Effector memory CD4-positive, alpha-beta T cell (primary cell): ENCODE measurements around the gene NXN.
"Not testable (repeated sequence)": the region's sequence is repeated elsewhere in the genome, so short reads cannot be mapped to it uniquely, and the experiment has no call there.

Source experiments
- DNase-seq, 3 donors: peaks; one replicate each; pipeline ENCODE4 v3.0.0-alpha.2; 2020
- H3K27ac ChIP-seq: 2 replicates; pipeline ENCODE4 v1.7.0; 2013; ENCODE audit warnings: mild to moderate bottlenecking, low read length, moderate library complexity; ENCODE audit not compliant: insufficient read depth, poor library complexity, severe bottlenecking
- H3K27me3 ChIP-seq: replicated peaks from 2 replicates; pipeline ENCODE4 v1.7.0; 2013; ENCODE audit warnings: mild to moderate bottlenecking, low read length; ENCODE audit not compliant: insufficient read depth, control insufficient read depth, poor library complexity, severe bottlenecking
- H3K36me3 ChIP-seq: 2 replicates; pipeline ENCODE4 v1.7.0; 2013; ENCODE audit warnings: mild to moderate bottlenecking, low read length, moderate library complexity; ENCODE audit not compliant: control insufficient read depth, insufficient read depth
- H3K4me1 ChIP-seq: 2 replicates; pipeline ENCODE4 v1.7.0; 2013; ENCODE audit warnings: low read length, mild to moderate bottlenecking; ENCODE audit not compliant: control insufficient read depth, insufficient read depth, poor library complexity, severe bottlenecking
- H3K4me3 ChIP-seq: 2 replicates; pipeline ENCODE4 v1.7.0; 2013; ENCODE audit warnings: low read length, low read depth, mild to moderate bottlenecking; ENCODE audit not compliant: insufficient read depth, poor library complexity, severe bottlenecking
- H3K9me3 ChIP-seq: 2 replicates; pipeline ENCODE4 v1.7.0; 2013; ENCODE audit warnings: mild to moderate bottlenecking, low read length, moderate library complexity; ENCODE audit not compliant: control insufficient read depth

Gene NXN

GRCh38 chr17:767076-767475 lies 212.5 kb downstream of the NXN start:
- Histone ChIP-seq H3K36me3 (peaks cover 43% of the 10 kb centered on the region), H3K27ac (no peak overlapping the region), H3K9me3 (no peaks in the 10 kb centered on the region), H3K27me3 (no peaks in the 10 kb centered on the region), H3K4me1 (no peaks in the 10 kb centered on the region), H3K4me3 (no peak overlapping the region)
- no peak for DNase-seq

GRCh38 chr17:760371-760770 lies 219.2 kb downstream of the NXN start:
- Histone ChIP-seq H3K4me1 (no peaks in the 10 kb centered on the region), H3K4me3 (no peak overlapping the region), H3K27me3 (no peaks in the 10 kb centered on the region), H3K27ac (no peak overlapping the region), H3K9me3 (no peaks in the 10 kb centered on the region), H3K36me3 (peaks cover 9% of the 10 kb centered on the region)
- no peak for DNase-seq

DNA sequence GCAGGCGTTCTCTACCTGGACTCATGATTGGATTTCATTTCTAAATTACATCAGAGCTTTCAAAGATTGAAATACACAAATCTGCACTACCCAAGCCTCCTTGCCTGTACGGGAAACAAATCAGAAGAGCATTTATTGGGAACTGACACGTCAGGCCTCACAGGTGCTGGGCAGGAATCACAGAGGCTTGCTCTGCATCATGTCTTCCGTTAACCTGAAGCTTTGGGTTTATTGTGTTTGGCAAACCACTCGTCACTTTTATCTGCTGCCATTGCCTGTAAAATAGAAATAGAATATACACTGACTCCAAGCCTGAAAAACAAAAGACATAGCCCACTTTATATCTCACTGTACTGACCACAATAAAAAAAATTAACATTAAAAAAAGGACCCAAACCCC lies 219.6 kb downstream of the NXN start:
- DNase-seq = no peak
- Histone ChIP-seq H3K27me3 (no peaks in the 10 kb centered on the region), H3K9me3 (no peaks in the 10 kb centered on the region), H3K4me1 (no peaks in the 10 kb centered on the region), H3K4me3 (no peak overlapping the region), H3K36me3 (peaks cover 5% of the 10 kb centered on the region), H3K27ac (no peak overlapping the region)

- H3K27me3 ChIP-seq, DNase-seq, H3K27ac ChIP-seq, H3K36me3 ChIP-seq, H3K9me3 ChIP-seq, H3K4me3 ChIP-seq, H3K4me1 ChIP-seq: not testable (repeated sequence)
These were observed 223.5 kb downstream of the NXN start for GRCh38 chr17:756010-756567.

GRCh38 chr17:755319-755961 lies 224.1 kb downstream of the NXN start:
- not testable (repeated sequence) for H3K36me3 ChIP-seq, H3K9me3 ChIP-seq, DNase-seq, H3K4me3 ChIP-seq, H3K27me3 ChIP-seq, H3K27ac ChIP-seq
- H3K4me1 ChIP-seq = peaks cover 15% of the 10 kb centered on the region

GRCh38 chr17:753418-753817 lies 226.2 kb downstream of the NXN start:
- Histone ChIP-seq H3K27me3 (no peaks in the 10 kb centered on the region), H3K4me3 (no peak overlapping the region), H3K36me3 (no peaks in the 10 kb centered on the region), H3K27ac (no peak overlapping the region), H3K4me1 (peaks cover 19% of the 10 kb centered on the region), H3K9me3 (no peaks in the 10 kb centered on the region)
- DNase-seq = no peak

GRCh38 chr17:752620-753219 lies 226.9 kb downstream of the NXN start:
- Histone ChIP-seq H3K9me3 (no peaks in the 10 kb centered on the region), H3K4me3 (peak overlapping the region; percentile 91), H3K27ac (peak overlapping the region; percentile 75), H3K4me1 (peaks cover 19% of the 10 kb centered on the region), H3K27me3 (no peaks in the 10 kb centered on the region), H3K36me3 (peaks cover under 1% of the 10 kb centered on the region)
- no peak for DNase-seq

- DNase-seq = peak; percentile 92 to 94 (median 93)
- Histone ChIP-seq H3K27ac (peak within 1 kb of the TSS; percentile 75), H3K4me3 (peak within 1 kb of the TSS; percentile 91), H3K4me1 (peaks cover 19% of the 10 kb centered on the region), H3K36me3 (peaks cover 7% of the 10 kb centered on the region), H3K27me3 (no peaks in the 10 kb centered on the region), H3K9me3 (no peaks in the 10 kb centered on the region)
These were observed 227.5 kb downstream of the NXN start, which contains the start of gene GEMIN4 for GRCh38 chr17:752002-752619. Gene GEMIN4, minus strand, starts transcription at chr17:752264. Its CDS starts 122 bp downstream, at chr17:752142.

- Histone ChIP-seq H3K4me3 (peak overlapping the region; percentile 91), H3K27ac (peak overlapping the region; percentile 75), H3K36me3 (peaks cover 13% of the 10 kb centered on the region), H3K27me3 (no peaks in the 10 kb centered on the region), H3K9me3 (no peaks in the 10 kb centered on the region), H3K4me1 (peaks cover 19% of the 10 kb centered on the region)
- peak in 2 of 3 donors; percentile 30 to 34 for DNase-seq
These were observed 228.1 kb downstream of the NXN start for GRCh38 chr17:751269-752001.
